ENCODE measurements around the gene C5orf22.

DNA sequence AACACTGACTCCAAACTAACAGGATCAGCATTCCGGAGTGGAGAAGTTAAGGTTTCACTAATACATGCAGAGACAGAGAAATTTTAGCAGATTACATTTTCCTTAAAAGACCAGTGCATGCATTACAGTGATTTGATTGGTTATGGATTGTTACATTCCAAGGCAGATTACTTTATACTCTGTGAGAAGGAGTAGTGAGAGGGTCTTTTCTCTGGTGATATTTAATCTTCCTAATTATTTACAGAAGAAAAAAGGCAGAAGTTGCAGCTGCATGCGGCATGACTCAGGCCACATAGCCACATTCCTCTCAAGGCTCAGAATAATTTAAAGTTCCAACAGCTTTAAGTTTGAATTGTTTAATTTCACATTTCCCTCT lies 53.8 kb downstream of the C5orf22 start:
- TF ChIP-seq, protein P1, sequence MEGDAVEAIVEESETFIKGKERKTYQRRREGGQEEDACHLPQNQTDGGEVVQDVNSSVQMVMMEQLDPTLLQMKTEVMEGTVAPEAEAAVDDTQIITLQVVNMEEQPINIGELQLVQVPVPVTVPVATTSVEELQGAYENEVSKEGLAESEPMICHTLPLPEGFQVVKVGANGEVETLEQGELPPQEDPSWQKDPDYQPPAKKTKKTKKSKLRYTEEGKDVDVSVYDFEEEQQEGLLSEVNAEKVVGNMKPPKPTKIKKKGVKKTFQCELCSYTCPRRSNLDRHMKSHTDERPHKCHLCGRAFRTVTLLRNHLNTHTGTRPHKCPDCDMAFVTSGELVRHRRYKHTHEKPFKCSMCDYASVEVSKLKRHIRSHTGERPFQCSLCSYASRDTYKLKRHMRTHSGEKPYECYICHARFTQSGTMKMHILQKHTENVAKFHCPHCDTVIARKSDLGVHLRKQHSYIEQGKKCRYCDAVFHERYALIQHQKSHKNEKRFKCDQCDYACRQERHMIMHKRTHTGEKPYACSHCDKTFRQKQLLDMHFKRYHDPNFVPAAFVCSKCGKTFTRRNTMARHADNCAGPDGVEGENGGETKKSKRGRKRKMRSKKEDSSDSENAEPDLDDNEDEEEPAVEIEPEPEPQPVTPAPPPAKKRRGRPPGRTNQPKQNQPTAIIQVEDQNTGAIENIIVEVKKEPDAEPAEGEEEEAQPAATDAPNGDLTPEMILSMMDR (IDR thresholded peaks at IDR 0.05), result no peak
- TF ChIP-seq EP300 (IDR thresholded peaks at IDR 0.05), result no peak
- no peak for TF ChIP-seq POLR2A (IDR thresholded peaks at IDR 0.05)
- no peak for TF ChIP-seq POLR2AphosphoS5 (IDR thresholded peaks at IDR 0.05)

All from stomach (tissue), 4 donors.